Activated T-helper 2 cell treated with anti-CD3 and anti-CD28 coated beads, Interferon-gamma antibody, Interleukin-2, Interleukin-4, amounts not matched to agents 10 μg/mL and 5 μg/mL and 100 μg/mL, durations not matched to agents 14 hours and 24 hours and 36 hours (primary cell): ENCODE measurements around the gene ZNF749. TPM values are rescaled to one million over a fixed set of nuclear protein-coding genes. Genes with fewer than 3 reads are reported as not detected.
"Not testable (repeated sequence)": the region's sequence is repeated elsewhere in the genome, so short reads cannot be mapped to it uniquely, and the experiment has no call there.

Source experiments
- DNase-seq: peaks from one replicate; pipeline ENCODE4 v3.0.0; 2021; ENCODE audit warnings: low spot score
- H3K27ac Mint-ChIP-seq: one replicate; pipeline ENCODE4 v1.8.0; 2021; ENCODE audit warnings: mixed read lengths
- H3K27me3 Mint-ChIP-seq: one replicate; pipeline ENCODE4 v1.8.0; 2021; ENCODE audit warnings: low read depth, mixed read lengths
- H3K36me3 Mint-ChIP-seq: one replicate; pipeline ENCODE4 v1.8.0; 2021; ENCODE audit warnings: low read depth, mixed read lengths
- H3K4me1 Mint-ChIP-seq: one replicate; pipeline ENCODE4 v1.8.0; 2021; ENCODE audit warnings: low read depth, mixed read lengths
- H3K4me3 Mint-ChIP-seq: one replicate; pipeline ENCODE4 v1.8.0; 2021; ENCODE audit warnings: low read depth, mild to moderate bottlenecking, moderate library complexity, mixed read lengths
- H3K9me3 Mint-ChIP-seq: one replicate; pipeline ENCODE4 v1.8.0; 2021; ENCODE audit warnings: mixed read lengths
- intact Hi-C: fragments of 100-400 bp; cut with micrococcal nuclease; formaldehyde crosslinking; loops from one replicate; pipeline ENCODE4 v1.15.1; 2023
- total RNA-seq: library from RNA; stranded (reverse); gene quantifications from 2 replicates; pipeline ENCODE4 v1.2.3, GENCODE V29; 2022

The ZNF749 gene
- total RNA-seq, 1 donor from 2014 or later, result 21.0 TPM

- H3K27ac Mint-ChIP-seq, H3K4me1 Mint-ChIP-seq, H3K27me3 Mint-ChIP-seq: not testable (repeated sequence)
- DNase-seq, result peak; percentile 85
- Mint-ChIP-seq H3K4me3 (peak within 1 kb of the TSS; percentile 78), H3K9me3 (peaks cover 37% of the 10 kb centered on the region), H3K36me3 (peaks cover 43% of the 10 kb centered on the region)
- intact Hi-C loops, result loop anchor here (1.0 to 5.0 kb wide), 3 partner anchors 12 to 90 kb away; partner anchors contain the start of genes ZNF416, ZNF549 and ZNF773
Measured at GRCh38 chr19:57487477-57488298, 52.6 kb downstream of the ZNF749 start, which contains the start of gene ZNF419. TSS of gene ZNF419 (plus strand) at chr19:57487750. CDS start at chr19:57487951, 201 bp downstream.

DNA sequence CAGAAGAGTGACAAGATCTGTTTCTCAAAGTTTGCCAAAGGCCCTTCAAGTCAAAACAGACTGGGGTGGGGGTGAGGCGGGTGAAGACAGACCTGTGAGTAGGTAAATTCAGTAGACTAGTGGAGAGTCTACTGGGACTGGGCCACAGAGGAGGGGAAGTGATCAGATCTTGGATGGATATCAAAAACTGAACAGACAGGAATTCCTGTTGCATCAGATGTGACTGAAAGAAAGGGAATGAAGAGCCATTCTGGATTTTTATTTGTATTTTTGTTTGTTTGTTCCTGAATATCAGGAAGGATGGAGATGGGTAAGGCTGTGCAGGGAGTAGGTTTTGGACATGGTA lies 53.1 kb downstream of the ZNF749 start:
- not testable (repeated sequence) for H3K27ac Mint-ChIP-seq, H3K27me3 Mint-ChIP-seq, H3K4me1 Mint-ChIP-seq, DNase-seq
- intact Hi-C loops, result loop anchor here (5.0 kb wide), 2 partner anchors 39 to 89 kb away; partner anchors contain the start of genes ZNF416 and ZNF549
- Mint-ChIP-seq H3K4me3 (peak overlapping the region; percentile 78), H3K9me3 (peaks cover 43% of the 10 kb centered on the region), H3K36me3 (peaks cover 49% of the 10 kb centered on the region)

Other genes with a start within 250 kb of the ZNF749 start
- gene ZNF264, start 243.8 kb upstream of the ZNF749 start, total RNA-seq, result 16.5 and 18.0 TPM in 2 replicates
- 0.16 TPM in 1 of 2 replicates, not detected in the other for gene AURKC, start 204.3 kb upstream of the ZNF749 start, total RNA-seq
- 6.6 and 6.9 TPM in 2 replicates for gene ZNF805, start 194.7 kb upstream of the ZNF749 start, total RNA-seq
- 35.8 and 40.2 TPM in 2 replicates for gene ZNF460, start 154.8 kb upstream of the ZNF749 start, total RNA-seq
- gene ZNF543, start 114.9 kb upstream of the ZNF749 start, total RNA-seq, result 4.6 and 5.1 TPM in 2 replicates
- 5.2 and 6.5 TPM in 2 replicates for gene ZNF304, start 84.1 kb upstream of the ZNF749 start, total RNA-seq
- gene TRAPPC2B, start 71.8 kb upstream of the ZNF749 start, total RNA-seq, result 3.8 and 4.1 TPM in 2 replicates
- gene ZNF547, start 71.8 kb upstream of the ZNF749 start, total RNA-seq, result 1.3 and 2.0 TPM in 2 replicates
- 10.5 and 12.5 TPM in 2 replicates for gene ZNF548, start 45.5 kb upstream of the ZNF749 start, total RNA-seq
- gene ZNF17, start 24.2 kb upstream of the ZNF749 start, total RNA-seq, result 7.7 and 9.3 TPM in 2 replicates
- 0.09 TPM in 1 of 2 replicates, not detected in the other for gene VN1R1, start 21.8 kb downstream of the ZNF749 start, total RNA-seq
- gene ZNF772, start 42.2 kb downstream of the ZNF749 start, total RNA-seq, result 2.0 and 2.3 TPM in 2 replicates
- gene ZNF419, start 52.4 kb downstream of the ZNF749 start, total RNA-seq, result 4.8 and 5.1 TPM in 2 replicates
- 4.5 and 6.0 TPM in 2 replicates for gene ZNF773, start 64.6 kb downstream of the ZNF749 start, total RNA-seq
- 3.5 and 4.1 TPM in 2 replicates for gene ZNF549, start 92.0 kb downstream of the ZNF749 start, total RNA-seq
- 6.9 and 7.7 TPM in 2 replicates for gene ZNF550, start 124.5 kb downstream of the ZNF749 start, total RNA-seq
- 2.9 and 3.5 TPM in 2 replicates for gene ZNF416, start 143.6 kb downstream of the ZNF749 start, total RNA-seq
- gene ZIK1, start 148.8 kb downstream of the ZNF749 start, total RNA-seq, result 2.4 and 2.8 TPM in 2 replicates
- gene ZNF530, start 164.6 kb downstream of the ZNF749 start, total RNA-seq, result 4.1 and 5.2 TPM in 2 replicates
- gene ZNF134, start 178.9 kb downstream of the ZNF749 start, total RNA-seq, result 7.9 and 8.5 TPM in 2 replicates
- gene ZNF211, start 197.8 kb downstream of the ZNF749 start, total RNA-seq, result 9.6 and 10.6 TPM in 2 replicates
- not detected in 2 replicates for gene ZSCAN4, start 233.6 kb downstream of the ZNF749 start, total RNA-seq
- gene ZNF551, start 246.7 kb downstream of the ZNF749 start, total RNA-seq, result 9.7 and 10.6 TPM in 2 replicates